Uterus (tissue), 4 donors: ENCODE data around the gene IL36RN. TPM values are rescaled to one million over a fixed set of nuclear protein-coding genes. Genes with fewer than 3 reads are reported as not detected.
"Not testable (repeated sequence)": the region's sequence is repeated elsewhere in the genome, so short reads cannot be mapped to it uniquely, and the experiment has no call there.

Source experiments
- DNase-seq, 2 donors: peaks; one replicate each; pipeline ENCODE4 v3.0.0-alpha.2; 2019 to 2020
- H3K27ac ChIP-seq, 2 donors: fragments of 200-600 bp; sonication (generic); 1 replicate in 1 of 2; 2 replicates in 1 of 2; pipeline ENCODE4 v1.5.1; 2016 to 2018
- H3K27me3 ChIP-seq, 2 donors: fragments of 200-600 bp; sonication (generic); one replicate each; pipeline ENCODE4 v1.5.1; 2018 to 2019; ENCODE audit warnings: control low read depth in 1 of 2
- H3K36me3 ChIP-seq, 2 donors: fragments of 200-600 bp; sonication (generic); one replicate each; pipeline ENCODE4 v1.5.1; 2019; ENCODE audit warnings: control low read depth in 1 of 2
- H3K4me1 ChIP-seq, 2 donors: fragments of 200-600 bp; sonication (generic); one replicate each; pipeline ENCODE4 v1.5.1; 2018 to 2019; ENCODE audit warnings: control low read depth in 1 of 2
- H3K4me3 ChIP-seq, 2 donors: fragments of 200-600 bp; sonication (generic); 1 replicate in 1 of 2; 2 replicates in 1 of 2; pipeline ENCODE4 v1.5.1; 2018 to 2019; ENCODE audit warnings: mild to moderate bottlenecking in 1 of 2
- H3K9me3 ChIP-seq, 2 donors: fragments of 200-600 bp; sonication (generic); one replicate each; pipeline ENCODE4 v1.5.1; 2019; ENCODE audit warnings: control low read depth in 1 of 2
- POLR2A ChIP-seq, 2 donors: fragments of 450-650 bp; IDR thresholded peaks; one replicate each; pipeline ENCODE4 v1.6.1; 2016; ENCODE audit warnings: antibody characterized with exemption in 2 of 2, mild to moderate bottlenecking in 1 of 2, moderate library complexity in 1 of 2
- intact Hi-C: fragments of 100-400 bp; cut with DNase I; formaldehyde crosslinking; loops from one replicate; pipeline ENCODE4 v1.15.1; 2023; ENCODE audit warnings: low total_unique reads
- total RNA-seq, 4 donors: library from RNA; depleted of rRNA in 3 of 4; stranded (reverse); fragments of >200 nt in 3 of 4; gene quantifications; one replicate each; pipeline versions ENCODE4 v1.1.0 to v1.2.4, GENCODE V29; 2014 to 2023
- TF ChIP-seq, protein P1 (sequence below), 4 experiments: fragments of 200-600 bp in 2 of 4; fragments of 450-650 bp in 2 of 4; sonication (generic) in 2 of 4; IDR thresholded peaks; one replicate each; pipeline ENCODE4 v1.5.1; 2016 to 2019; ENCODE audit warnings: antibody characterized with exemption in 4 of 4, mild to moderate bottlenecking in 2 of 4, moderate library complexity in 1 of 4
- donor health status: DM: yes; HTN: yes; CAD: no.

IL36RN gene
- total RNA-seq, 4 donors from 2014 or later, result not detected

GRCh38 chr2:113088213-113088992 lies 29.4 kb downstream of the IL36RN start:
- Histone ChIP-seq H3K27me3 (no peaks in the 10 kb centered on the region), H3K27ac (no peak overlapping the region), H3K9me3 (no peaks in the 10 kb centered on the region), H3K36me3 (no peaks in the 10 kb centered on the region), H3K4me1 (no peaks in the 10 kb centered on the region), H3K4me3 (no peak overlapping the region)
- intact Hi-C loops, result no loop called here
- DNase-seq, result no peak
- no peak for TF ChIP-seq POLR2A (IDR thresholded peaks at IDR 0.05)

DNA sequence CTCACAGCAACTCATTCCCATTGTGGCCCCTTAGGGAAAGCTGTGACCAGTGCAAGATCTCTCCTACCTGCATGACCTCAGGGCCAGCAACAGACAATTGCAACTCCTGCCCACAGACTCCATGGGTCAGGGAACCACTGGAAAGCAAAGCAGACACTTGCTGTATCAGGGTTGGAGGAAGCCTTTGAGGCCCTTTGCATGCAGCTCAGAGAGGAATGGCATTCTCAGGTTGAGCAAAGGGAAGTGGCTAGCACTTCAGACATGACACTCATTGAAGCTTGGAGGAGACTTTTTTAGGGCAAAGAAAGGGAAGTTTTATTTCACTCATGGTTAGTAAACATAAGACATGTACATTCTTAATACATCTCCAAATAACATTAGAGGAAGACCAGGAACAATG lies 30.9 kb downstream of the IL36RN start:
- no peaks in the 10 kb centered on the region for H3K36me3 ChIP-seq
- DNase-seq, result no peak
- no peak overlapping the region for H3K4me3 ChIP-seq
- intact Hi-C loops, result no loop called here
- no peak overlapping the region for H3K27ac ChIP-seq
- H3K9me3 ChIP-seq, result no peaks in the 10 kb centered on the region
- H3K27me3 ChIP-seq, result no peaks in the 10 kb centered on the region
- TF ChIP-seq, protein P1, sequence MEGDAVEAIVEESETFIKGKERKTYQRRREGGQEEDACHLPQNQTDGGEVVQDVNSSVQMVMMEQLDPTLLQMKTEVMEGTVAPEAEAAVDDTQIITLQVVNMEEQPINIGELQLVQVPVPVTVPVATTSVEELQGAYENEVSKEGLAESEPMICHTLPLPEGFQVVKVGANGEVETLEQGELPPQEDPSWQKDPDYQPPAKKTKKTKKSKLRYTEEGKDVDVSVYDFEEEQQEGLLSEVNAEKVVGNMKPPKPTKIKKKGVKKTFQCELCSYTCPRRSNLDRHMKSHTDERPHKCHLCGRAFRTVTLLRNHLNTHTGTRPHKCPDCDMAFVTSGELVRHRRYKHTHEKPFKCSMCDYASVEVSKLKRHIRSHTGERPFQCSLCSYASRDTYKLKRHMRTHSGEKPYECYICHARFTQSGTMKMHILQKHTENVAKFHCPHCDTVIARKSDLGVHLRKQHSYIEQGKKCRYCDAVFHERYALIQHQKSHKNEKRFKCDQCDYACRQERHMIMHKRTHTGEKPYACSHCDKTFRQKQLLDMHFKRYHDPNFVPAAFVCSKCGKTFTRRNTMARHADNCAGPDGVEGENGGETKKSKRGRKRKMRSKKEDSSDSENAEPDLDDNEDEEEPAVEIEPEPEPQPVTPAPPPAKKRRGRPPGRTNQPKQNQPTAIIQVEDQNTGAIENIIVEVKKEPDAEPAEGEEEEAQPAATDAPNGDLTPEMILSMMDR (IDR thresholded peaks at IDR 0.05), result no peak
- TF ChIP-seq POLR2A (IDR thresholded peaks at IDR 0.05), result no peak
- no peaks in the 10 kb centered on the region for H3K4me1 ChIP-seq

- H3K36me3 ChIP-seq, result no peaks in the 10 kb centered on the region
- no peak overlapping the region for H3K27ac ChIP-seq
- DNase-seq, result no peak
- H3K27me3 ChIP-seq, result no peaks in the 10 kb centered on the region
- H3K4me1 ChIP-seq, result no peaks in the 10 kb centered on the region
- no peak overlapping the region for H3K4me3 ChIP-seq
- no peaks in the 10 kb centered on the region for H3K9me3 ChIP-seq
- intact Hi-C loops, result no loop called here
- no peak for TF ChIP-seq POLR2A (IDR thresholded peaks at IDR 0.05)
- TF ChIP-seq, protein P1 (IDR thresholded peaks at IDR 0.05), result no peak
Measured at GRCh38 chr2:113091231-113091896, 32.4 kb downstream of the IL36RN start.

GRCh38 chr2:113092864-113093612 lies 34.0 kb downstream of the IL36RN start:
- no peak overlapping the region for H3K4me3 ChIP-seq
- no peaks in the 10 kb centered on the region for H3K27me3 ChIP-seq
- no peaks in the 10 kb centered on the region for H3K4me1 ChIP-seq
- intact Hi-C loops, result no loop called here
- H3K27ac ChIP-seq, result no peak overlapping the region
- no peaks in the 10 kb centered on the region for H3K9me3 ChIP-seq
- DNase-seq, result no peak
- H3K36me3 ChIP-seq, result no peaks in the 10 kb centered on the region
- no peak for TF ChIP-seq POLR2A (IDR thresholded peaks at IDR 0.05)
- TF ChIP-seq, protein P1 (IDR thresholded peaks at IDR 0.05), result no peak

DNA sequence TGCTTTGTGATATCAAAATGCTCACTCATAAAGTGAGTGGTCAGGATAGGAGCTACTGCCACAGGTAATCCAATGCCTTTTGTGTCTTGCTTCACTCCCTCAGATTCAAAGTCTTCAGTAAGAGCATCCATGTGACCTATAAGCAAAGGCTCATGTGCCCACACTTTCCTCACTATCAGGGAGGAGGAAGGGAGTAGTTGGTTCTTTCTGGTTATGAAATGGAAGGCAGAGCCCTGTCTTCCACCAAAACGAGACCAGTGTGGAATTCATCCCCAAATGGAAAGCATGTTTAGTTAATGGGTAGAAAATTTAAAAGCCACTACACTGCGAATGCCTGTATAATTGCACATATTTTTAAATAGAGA lies 34.6 kb downstream of the IL36RN start:
- no peak for TF ChIP-seq POLR2A (IDR thresholded peaks at IDR 0.05)
- TF ChIP-seq, protein P1 (IDR thresholded peaks at IDR 0.05), result no peak
- Histone ChIP-seq H3K27me3 (no peaks in the 10 kb centered on the region), H3K4me3 (no peak overlapping the region), H3K9me3 (no peaks in the 10 kb centered on the region), H3K27ac (no peak overlapping the region), H3K36me3 (no peaks in the 10 kb centered on the region), H3K4me1 (no peaks in the 10 kb centered on the region)
- no peak for DNase-seq
- intact Hi-C loops, result no loop called here

DNA sequence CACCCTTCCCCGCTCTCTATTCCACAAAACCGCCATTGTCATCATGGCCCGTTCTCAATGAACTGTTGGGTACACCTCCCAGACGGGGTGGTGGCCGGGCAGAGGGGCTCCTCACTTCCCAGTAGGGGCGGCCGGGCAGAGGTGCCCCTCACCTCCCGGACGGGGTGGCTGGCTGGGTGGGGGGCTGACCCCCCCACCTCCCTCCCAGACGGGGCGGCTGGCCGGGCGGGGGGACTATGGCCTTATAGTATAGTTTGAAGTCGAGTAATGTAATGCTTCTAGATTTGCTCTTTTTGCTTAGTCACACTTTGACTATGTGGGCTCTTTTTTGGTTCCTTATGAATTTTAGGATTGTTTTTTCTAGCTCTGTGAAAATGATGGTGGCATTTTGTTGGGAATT lies 37.3 kb downstream of the IL36RN start:
- H3K27me3 ChIP-seq, H3K4me3 ChIP-seq, H3K4me1 ChIP-seq, intact Hi-C loops, H3K36me3 ChIP-seq, DNase-seq, H3K27ac ChIP-seq, H3K9me3 ChIP-seq: not testable (repeated sequence)

DNA sequence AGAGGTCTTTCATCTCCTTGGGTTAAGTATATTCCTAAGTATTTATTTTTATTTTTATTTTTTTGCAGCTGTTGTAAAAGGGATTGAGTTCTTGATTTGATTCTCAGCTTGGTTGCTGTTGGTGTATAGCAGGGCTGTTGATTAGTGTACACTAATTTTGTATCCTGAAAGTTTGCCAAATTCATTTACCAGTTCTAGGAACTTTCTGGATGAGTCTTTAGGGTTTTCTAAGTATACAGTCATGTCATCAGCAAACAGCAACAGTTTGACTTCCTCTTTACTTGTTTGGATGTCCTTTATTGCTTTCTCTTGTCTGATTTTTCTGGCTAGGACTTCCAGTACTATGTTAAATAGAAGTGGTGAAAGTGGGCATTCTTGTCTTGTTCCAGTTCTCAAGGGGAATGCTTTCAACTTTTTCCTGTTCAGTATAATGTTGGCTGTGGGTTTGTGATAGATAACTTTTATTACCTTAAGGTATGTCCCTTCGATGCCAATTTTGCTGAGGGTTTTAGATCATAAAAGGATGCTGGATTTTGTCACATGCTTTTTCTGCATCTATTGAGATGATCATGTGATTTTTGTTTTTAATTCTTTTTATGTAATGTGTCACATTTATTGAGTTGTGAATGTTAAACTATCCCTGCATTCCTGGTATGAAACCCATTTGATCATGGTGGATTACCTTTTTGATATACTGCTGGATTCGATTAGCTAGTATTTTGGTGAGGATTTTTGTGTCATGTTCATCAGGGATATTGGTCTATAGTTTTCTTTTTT lies 38.0 kb downstream of the IL36RN start:
- H3K9me3 ChIP-seq, DNase-seq, H3K4me1 ChIP-seq, H3K36me3 ChIP-seq, H3K4me3 ChIP-seq, intact Hi-C loops, H3K27ac ChIP-seq, H3K27me3 ChIP-seq: not testable (repeated sequence)
